Middle frontal gyrus (tissue), 1 donor: Measurements from ENCODE around the gene USP25.

Source experiments
- DNase-seq: peaks from one replicate; pipeline ENCODE4 v3.0.0-alpha.2; 2015; ENCODE audit warnings: low spot score; ENCODE audit errors: extremely low spot score

Gene USP25

DNA sequence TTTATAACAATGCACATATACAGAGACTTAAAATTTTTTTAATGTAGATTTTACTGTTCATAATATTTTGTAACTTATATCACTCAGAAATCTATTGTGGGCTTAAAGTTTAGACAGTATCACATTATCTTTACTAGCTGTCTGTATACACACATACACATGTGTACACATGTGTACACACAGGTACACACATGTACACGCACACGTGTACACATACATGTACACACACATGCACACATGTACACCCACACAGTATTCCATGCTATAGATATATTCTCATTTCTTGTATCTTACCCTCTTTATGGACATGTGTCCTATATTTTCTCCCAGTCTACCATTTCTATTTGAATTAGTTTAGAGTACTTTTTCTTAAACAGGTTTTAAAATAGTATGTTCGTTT, 123.3 kb downstream of the USP25 start:
- no peak for DNase-seq

DNA sequence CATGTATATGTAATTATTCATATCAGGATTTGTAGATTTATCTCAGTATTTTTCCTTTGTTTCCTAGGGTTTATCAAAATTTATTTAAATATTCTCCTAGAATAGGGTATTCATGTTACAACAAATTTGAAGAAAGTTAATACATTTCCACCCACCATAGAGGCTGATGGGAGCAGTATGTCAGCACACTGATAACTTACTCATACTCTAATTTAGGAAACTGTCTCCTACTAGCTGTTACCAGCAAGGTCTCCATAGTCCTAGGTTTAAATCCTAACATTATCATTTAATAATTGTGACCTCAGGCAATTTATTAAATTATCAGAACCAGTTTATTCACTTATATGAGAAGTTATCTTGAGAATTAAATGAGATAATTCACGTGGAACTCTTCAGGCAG, 127.0 kb downstream of the USP25 start:
- no peak for DNase-seq

DNA sequence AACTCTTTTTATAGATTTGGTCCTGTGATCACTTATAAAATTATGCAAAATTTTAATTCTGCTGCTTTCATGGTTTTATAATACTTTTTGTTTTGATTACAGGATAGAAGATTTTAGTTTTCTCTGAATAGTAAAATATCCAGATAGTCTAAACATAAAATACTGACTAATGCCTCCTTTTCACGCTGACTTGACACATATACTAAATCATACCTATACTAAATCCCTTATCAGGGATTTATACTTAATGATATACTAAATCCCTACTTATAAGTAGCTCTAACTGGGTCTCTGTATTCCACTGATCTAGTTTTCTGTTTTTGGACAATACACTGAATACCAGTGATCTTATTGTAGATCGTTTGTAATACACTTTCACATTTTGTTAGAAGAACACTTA, 128.0 kb downstream of the USP25 start:
- DNase-seq = no peak

DNA sequence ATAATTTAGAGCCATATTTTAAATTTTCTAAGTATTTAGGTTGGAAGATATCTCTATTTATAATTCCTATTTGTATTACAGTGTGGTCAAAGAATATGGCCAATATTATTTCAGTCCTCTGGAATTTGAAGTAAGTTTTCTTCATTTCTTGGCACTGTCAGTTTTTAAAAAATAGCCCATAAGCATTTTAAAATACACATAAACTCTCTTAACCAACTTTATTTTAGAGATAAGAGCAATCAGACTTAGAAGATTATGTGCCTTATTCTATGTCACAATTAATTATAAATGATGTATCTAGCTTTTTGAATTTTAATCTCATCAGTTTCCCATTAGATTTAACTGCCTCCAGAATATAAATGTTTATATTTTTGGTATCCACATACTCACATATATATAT, 130.8 kb downstream of the USP25 start:
- no peak for DNase-seq

DNA sequence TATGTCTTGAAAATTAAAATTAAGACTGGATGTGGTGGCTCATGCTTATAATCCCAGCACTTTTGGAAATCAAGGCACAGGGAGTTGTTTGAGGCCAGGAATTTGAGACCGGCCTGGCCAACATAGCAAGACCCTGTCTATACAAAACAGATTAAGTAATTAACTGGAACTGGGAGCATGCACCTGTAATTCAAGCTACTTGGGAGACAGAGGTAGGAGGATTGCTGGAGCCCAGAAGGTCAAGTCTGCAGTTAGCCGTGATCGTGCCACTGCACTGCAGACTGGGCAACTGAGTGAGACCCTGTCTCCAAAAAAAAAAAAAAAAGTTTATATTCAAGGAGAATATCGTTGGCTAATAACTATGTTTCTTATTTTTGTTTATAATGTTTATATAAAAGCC, 139.2 kb downstream of the USP25 start:
- no peak for DNase-seq

DNA sequence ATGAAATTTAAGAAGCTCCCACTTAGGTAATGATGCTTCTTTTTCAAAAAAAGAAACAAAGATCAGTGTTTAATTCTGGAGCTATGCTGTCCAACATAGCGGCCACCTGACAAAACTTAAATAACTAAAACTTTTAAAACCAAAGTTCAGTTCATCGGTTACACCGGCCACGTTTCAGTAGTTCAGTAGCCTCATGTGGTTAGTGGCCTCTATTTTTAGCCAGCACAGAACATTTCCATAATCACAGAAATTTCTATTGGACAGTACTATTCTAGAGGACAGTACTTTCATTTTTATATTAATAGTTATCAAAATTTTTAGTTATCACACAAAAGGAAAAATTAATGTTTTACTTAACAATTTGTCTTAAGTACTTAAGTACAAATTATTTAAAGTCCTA, 141.0 kb downstream of the USP25 start:
- no peak for DNase-seq

DNA sequence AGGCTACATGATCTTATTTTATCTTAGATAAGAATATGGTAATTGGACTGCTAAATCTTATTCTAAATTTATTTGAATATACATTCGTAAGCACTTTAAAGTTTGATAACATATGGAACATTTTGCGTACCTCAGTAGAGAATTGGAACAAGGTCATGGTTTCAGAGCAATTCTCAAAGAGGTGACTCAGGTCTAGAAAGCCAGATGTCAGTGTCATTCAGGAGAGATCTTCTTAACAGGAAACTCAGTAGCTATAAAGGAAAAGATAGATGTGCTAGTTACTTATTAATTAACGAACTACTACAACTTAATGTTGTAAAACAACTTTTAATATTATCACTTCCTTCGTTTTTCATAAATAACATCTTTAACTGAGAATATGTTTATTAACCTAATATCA, 142.5 kb downstream of the USP25 start:
- no peak for DNase-seq

DNA sequence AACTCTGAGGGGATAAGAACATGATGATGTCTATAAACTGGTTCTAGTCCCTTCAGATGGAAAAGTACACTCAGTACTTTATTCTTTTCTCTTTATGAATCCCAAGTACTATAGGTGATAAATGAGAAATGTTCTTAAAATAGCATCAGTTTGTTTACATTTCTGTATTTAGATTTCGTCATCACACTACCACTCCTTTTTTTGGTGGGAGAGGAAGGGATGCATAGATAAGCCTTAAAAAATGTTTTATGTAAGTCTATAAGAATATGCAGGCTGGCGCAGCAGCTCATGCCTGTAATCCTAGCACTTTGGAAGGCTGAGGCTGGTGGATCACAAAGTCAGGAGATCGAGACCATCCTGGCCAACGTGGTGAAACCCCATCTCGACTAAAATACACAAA, 144.8 kb downstream of the USP25 start:
- no peak for DNase-seq

DNA sequence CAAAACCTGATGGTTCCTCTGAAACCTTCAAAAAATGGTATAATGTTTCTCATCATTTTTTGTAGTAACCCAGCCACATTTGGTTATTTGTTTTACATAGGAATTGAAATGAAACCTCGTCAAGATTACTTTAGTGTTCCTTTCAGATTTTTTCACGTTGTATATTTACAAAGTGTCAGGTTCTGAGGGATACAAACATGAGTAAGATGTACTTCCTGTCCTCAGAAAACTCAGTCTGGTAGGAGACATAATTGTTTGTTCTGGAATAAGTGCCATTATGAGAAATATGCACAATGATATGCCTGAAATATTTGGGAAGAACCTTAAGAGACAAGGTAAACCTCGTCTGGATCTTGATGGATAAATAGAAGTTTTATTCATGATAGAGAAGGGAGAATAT, 145.5 kb downstream of the USP25 start:
- DNase-seq = no peak

DNA sequence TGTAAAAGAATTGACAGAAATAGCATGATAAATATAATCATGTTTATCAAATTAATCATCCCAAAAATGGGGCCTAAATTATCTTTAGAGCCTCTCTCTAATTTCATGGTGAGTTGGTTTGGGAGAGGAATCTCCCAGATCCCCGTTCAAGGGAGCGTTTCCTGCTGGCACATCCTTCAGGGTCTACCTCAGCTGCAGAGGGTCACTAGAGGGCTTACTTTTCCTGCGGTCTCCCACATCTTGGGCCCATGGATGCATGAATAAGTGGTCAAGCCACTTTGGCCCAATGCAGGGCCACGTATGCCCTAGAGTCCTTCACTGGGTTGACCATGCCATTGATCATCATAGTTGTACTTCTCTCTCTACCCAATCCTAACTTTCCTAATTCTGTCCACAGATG, 164.1 kb downstream of the USP25 start:
- DNase-seq = no peak

DNA sequence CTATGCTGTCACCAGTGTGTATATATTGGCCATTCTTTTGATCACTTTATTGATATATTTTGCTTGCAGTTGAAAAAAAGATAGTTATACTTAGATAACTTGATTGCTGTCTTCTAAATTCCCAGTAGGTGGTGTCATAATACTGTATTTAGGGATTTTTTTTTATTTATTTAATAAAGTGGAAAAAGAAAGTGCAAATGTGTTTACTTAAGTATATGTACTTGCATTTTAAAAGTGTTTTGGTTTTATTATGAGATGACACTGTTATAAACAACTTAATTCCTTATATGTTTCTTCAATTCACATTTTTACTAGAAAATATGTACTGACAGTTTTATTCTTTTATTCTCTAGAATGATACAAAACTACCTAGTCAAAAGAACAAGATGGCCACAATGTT, 164.8 kb downstream of the USP25 start:
- no peak for DNase-seq

DNA sequence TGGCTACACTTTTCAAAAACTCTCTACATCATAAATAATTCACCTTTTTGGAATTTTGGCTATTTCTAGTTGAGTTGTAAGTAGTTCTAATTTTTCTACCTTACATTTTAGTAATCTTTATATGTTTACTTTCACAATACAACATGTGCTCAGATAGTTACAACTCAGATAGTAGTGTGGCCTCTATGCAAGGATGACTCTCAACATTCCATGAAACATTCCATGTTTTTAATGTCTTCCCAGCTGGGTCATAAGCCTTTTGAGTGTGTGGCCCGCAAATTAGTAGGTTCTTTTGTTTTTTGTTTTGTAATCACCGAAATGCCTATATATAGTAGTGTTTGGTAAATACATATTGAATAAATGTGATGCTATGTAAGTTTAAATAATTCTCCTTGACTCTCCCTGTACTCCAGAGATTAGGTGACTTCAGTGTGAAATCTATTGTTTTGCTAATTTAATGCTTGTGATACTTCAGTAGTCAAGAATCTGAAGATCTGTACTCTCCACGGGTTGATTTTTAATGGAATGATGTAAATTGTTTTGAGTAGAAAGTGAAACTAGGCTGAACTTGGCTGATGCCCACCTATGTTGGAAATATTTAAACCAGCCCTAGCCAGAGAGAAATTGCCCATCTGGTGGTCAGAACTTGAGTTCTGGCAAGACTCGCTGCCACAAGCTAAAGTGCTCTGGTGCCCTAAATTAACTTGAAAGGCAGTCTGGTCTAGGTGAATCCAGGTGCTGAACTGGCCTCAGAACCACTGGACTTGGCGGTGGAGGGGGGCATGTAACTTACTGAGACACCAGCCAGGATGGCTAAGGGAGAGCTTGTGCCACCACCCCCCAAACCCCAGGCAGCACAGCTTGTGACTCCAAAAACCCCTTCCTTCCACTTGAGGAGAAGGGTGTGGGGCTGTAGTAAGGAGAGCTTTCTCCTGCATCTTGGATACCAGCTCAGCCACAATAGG, 165.6 kb downstream of the USP25 start:
- no peak for DNase-seq

DNA sequence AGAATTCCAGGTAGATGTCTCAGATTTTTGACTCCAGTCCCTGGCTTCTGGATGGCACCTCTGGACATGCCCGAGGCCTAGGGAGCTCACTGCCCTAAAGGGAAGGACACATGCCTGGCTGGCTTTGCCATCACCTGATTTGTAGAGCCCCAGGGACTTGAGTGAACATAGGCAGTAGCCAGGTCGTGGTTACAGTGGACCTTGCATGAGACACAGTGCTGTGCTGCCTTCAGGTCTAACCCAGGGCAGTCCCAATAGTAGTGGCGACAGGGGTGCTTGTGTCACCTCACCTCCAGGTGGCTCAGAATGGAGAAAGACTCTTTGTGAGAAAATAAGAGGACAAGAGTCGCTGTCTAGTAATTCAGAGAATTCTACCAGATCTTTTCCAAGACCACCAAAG, 166.7 kb downstream of the USP25 start:
- DNase-seq = no peak

DNA sequence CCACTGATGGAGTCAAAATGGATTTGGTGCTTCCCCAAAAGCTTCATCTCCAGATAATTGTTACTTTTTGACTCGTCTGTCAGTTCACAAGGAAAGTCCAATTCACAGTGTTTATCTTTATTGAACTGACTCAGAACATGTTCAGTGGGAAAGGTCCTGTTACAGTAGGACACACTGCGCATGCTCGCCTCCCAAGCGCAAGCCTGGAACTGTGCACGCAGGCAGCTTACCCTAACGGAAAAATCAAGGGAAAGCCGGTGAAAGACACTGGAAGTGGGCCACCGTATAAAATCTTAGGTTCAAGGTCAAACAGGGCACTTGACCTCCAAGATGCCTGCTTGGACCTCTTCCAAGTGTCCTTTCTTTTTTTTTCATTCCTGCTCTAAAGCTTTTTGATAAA, 174.6 kb downstream of the USP25 start:
- DNase-seq = no peak

DNA sequence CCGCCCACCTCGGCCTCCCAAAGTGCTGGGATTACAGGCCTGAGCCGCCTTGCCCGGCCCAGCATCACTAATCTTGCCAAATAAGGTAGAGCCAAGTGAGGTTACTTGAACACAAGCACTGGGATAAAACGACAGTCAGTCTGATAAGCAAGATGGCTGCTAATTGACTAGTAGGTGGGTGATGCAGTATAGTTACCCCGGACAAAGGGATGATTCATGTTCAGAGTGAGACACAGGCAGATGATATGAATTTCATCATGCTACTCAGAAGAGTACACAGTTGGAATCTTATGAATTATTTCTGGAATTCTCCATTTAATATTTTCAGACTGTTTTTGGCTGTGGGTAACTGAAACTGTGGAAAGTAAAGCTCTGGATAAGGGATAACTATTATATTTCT, 178.4 kb downstream of the USP25 start:
- no peak for DNase-seq

DNA sequence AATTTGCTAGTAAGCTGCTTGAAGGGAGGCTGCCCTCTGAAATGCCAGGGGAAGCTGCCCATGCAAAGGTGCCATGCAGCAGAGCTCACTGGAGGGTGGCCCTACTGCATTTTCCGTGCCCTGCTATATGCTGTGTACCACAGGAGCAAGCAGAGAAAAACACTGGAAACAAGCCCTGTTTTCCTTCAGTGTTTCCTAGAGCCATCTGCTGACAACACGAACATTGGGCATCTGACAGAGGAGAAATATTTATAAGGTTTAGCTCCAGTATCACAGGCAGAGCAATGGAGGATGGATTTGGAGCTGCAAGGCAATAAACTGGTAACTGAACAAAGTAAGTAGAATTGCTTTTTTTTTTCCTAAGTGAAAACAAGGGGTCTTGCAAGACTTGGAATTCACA, 198.4 kb downstream of the USP25 start:
- no peak for DNase-seq

DNA sequence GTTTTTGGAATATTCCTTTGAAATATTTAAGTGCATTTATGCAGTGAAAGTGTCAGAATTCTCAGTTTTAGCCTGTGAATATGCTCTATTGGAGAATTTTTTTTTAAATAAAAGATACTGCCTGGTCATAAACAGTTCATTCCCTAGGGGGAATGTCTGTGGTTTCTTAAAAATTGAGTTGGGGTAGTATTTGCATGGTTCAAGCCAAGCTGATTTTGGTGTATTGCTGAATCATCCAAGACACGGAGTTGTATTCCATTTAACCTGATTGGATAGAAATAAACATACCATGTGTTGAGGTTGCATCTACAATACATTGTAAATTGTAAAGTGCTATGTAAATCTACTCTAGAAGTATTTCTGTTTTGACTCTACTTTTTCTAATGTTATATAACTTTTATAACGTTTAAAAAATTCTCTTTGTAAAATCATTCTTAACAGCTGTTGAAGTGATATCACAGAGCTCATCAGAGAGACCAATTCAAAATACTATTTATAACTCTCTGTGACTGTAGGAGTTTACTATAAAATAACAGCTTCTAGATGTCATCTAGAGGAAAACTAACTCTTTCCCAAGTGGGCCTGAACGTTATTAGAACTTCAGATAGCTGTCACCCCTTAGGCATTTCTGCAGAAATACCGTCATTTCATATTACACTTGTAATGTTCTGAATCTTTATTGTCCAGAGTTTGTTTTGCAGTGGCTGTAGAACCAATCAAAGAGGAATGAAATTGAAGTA, 199.1 kb downstream of the USP25 start:
- no peak for DNase-seq

DNA sequence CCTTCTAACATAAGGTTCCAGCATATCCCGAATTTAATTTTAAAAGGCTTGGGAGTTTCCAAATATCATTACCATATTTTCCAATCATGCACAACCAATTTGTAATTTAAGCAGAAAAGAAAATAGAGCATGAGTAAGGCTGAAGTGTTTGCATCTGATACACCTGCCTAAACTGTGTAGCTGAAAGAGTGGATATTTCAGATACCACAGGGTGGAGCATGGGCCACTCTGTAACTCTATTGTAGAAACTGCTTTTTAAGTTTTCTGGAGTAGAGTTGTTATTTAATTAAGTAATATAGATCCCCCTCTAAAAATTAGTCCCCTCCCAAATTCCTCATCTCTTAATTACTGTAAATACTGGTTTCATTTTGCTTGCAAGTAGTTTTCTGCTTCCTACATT, 199.8 kb downstream of the USP25 start:
- no peak for DNase-seq
